Mammary epithelial cell (primary cell): Measurements from ENCODE around the gene IMMP2L.

Experiments used
- CTCF ChIP-seq, 2 donors: IDR thresholded peaks in 1 of 2; conservative IDR thresholded peaks in 1 of 2; 2 replicates each; pipeline ENCODE4 v1.5.1; 2011 to 2012; ENCODE audit warnings: inconsistent platforms in 2 of 2, low read length in 2 of 2, mild to moderate bottlenecking in 2 of 2, control low read depth in 1 of 2, low read depth in 1 of 2; ENCODE audit not compliant: insufficient read depth in 1 of 2; ENCODE audit errors: extremely low read depth in 1 of 2
- EZH2 ChIP-seq: IDR thresholded peaks from 2 replicates; pipeline ENCODE4 v1.6.1; 2012; ENCODE audit warnings: low read length, inconsistent platforms, borderline replicate concordance

- TF ChIP-seq CTCF (conservative IDR thresholded peaks at IDR 0.05 in 1 of 2, IDR thresholded peaks at IDR 0.05 in 1 of 2; ENCODE audit: extremely low read depth in 1 of 2, insufficient read depth in 1 of 2, low read depth in 1 of 2, low read length in 2 of 2) (no peak), EZH2 (no peak)
These were observed 45.3 kb upstream of the IMMP2L start for GRCh38 chr7:111607621-111608020.
